Activated CD8-positive, alpha-beta T cell treated with anti-CD3 and anti-CD28 coated beads for 36 hours (primary cell): ENCODE data around the gene SLC39A11. TPM values are rescaled to one million over a fixed set of nuclear protein-coding genes. Genes with fewer than 3 reads are reported as not detected.

ENCODE experiments used
- ATAC-seq: fragments of 200-7000 bp; cut with Tn5 transposase; one replicate; pipeline ENCODE4 v1.10.0; 2021; ENCODE audit warnings: mild to moderate bottlenecking, moderate library complexity
- CTCF ChIA-PET: fragments of 350-600 bp; sonication (Branson Sonifier 250); formaldehyde crosslinking; loops from one replicate; lab custom pipeline; 2021; ENCODE audit warnings: antibody characterized with exemption; lab: Charles Lee
- POLR2A ChIA-PET: fragments of 350-600 bp; sonication (Branson Sonifier 250); formaldehyde crosslinking; loops from one replicate; lab custom pipeline; 2021; ENCODE audit warnings: antibody characterized with exemption; lab: Charles Lee
- DNase-seq: peaks from one replicate; pipeline ENCODE4 v3.0.0-alpha.2; 2020
- H3K27ac Mint-ChIP-seq: one replicate; pipeline ENCODE4 v1.8.0; 2021; ENCODE audit warnings: mild to moderate bottlenecking, mixed read lengths
- H3K27me3 Mint-ChIP-seq: one replicate; pipeline ENCODE4 v1.8.0; 2021; ENCODE audit warnings: mixed read lengths
- H3K36me3 Mint-ChIP-seq: one replicate; pipeline ENCODE4 v1.8.0; 2021; ENCODE audit warnings: low read depth, mixed read lengths
- H3K4me1 Mint-ChIP-seq: one replicate; pipeline ENCODE4 v1.8.0; 2021; ENCODE audit warnings: low read depth, mixed read lengths
- H3K4me3 Mint-ChIP-seq: one replicate; pipeline ENCODE4 v1.8.0; 2021; ENCODE audit warnings: mild to moderate bottlenecking, moderate library complexity, mixed read lengths
- H3K9me3 Mint-ChIP-seq: one replicate; pipeline ENCODE4 v1.8.0; 2021; ENCODE audit warnings: mixed read lengths
- intact Hi-C: fragments of 100-400 bp; cut with micrococcal nuclease; formaldehyde crosslinking; loops from one replicate; pipeline ENCODE4 v1.10.0; 2022
- total RNA-seq, 2 experiments: library from RNA; stranded (reverse); gene quantifications; one replicate each; pipeline ENCODE4 v1.2.3, GENCODE V29; 2021
- TF ChIP-seq, protein P1 (sequence below): fragments of 200-600 bp; IDR thresholded peaks from one replicate; pipeline ENCODE4 v1.8.0; 2022; ENCODE audit warnings: antibody characterized with exemption, mild to moderate bottlenecking

SLC39A11 gene
- total RNA-seq, 2 experiments from 2014 or later: 14.4 to 14.9 TPM

DNA sequence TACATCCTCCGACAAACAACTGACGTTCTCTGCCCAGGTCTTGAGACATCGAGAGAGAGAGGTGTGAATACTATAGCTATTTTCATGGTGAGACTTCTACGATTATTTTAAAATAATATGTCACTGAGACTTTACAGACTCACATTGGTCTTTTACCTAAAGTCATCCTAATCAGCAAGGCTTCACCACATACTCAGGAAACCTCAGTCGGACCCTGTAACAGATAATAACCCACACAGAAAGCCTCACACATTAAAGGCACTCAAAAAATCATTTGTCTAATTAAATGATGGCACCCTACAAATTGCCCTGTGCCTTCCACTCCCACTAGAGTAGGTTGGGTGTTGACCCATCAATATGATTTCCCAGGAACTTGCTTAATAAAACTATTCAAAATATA lies 19.8 kb upstream of the SLC39A11 start:
- intact Hi-C loops: no loop called here
- no peak for ATAC-seq
- H3K4me3 Mint-ChIP-seq: no peak overlapping the region
- POLR2A ChIA-PET: no interaction called here
- TF ChIP-seq, protein P1, sequence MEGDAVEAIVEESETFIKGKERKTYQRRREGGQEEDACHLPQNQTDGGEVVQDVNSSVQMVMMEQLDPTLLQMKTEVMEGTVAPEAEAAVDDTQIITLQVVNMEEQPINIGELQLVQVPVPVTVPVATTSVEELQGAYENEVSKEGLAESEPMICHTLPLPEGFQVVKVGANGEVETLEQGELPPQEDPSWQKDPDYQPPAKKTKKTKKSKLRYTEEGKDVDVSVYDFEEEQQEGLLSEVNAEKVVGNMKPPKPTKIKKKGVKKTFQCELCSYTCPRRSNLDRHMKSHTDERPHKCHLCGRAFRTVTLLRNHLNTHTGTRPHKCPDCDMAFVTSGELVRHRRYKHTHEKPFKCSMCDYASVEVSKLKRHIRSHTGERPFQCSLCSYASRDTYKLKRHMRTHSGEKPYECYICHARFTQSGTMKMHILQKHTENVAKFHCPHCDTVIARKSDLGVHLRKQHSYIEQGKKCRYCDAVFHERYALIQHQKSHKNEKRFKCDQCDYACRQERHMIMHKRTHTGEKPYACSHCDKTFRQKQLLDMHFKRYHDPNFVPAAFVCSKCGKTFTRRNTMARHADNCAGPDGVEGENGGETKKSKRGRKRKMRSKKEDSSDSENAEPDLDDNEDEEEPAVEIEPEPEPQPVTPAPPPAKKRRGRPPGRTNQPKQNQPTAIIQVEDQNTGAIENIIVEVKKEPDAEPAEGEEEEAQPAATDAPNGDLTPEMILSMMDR: no peak
- no peak for DNase-seq
- no peaks in the 10 kb centered on the region for H3K36me3 Mint-ChIP-seq
- H3K9me3 Mint-ChIP-seq: peaks cover 7% of the 10 kb centered on the region
- no peak overlapping the region for H3K27ac Mint-ChIP-seq
- H3K4me1 Mint-ChIP-seq: no peaks in the 10 kb centered on the region
- H3K27me3 Mint-ChIP-seq: peaks cover 3% of the 10 kb centered on the region
- CTCF ChIA-PET: interaction anchor here (0.9 kb wide), 1 partner anchor 143 kb away, joined by 3 read pairs; no protein-coding TSS in a partner anchor

DNA sequence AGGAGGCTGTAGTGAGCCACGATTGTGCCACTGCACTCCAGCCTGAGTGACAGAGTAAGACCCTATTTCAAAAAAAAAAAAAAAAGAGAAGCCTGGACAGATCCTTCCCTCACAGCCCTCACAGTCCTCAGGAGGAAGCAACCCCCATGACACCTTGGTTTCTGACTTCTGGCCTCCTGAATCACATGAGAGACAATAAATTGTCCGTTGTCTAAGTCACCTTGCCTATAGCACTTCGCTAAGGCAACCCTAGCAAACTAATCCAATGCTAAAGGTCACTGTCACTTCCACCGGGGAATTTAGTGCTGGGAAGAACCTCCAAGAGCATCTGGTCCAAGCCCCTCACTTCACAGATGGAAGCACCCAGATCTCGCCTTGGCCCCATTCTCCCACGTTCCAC lies 18.9 kb upstream of the SLC39A11 start:
- intact Hi-C loops: no loop called here
- ChIA-PET CTCF (no interaction called here), POLR2A (no interaction called here)
- Mint-ChIP-seq H3K4me1 (no peaks in the 10 kb centered on the region), H3K27ac (no peak overlapping the region), H3K4me3 (no peak overlapping the region), H3K36me3 (no peaks in the 10 kb centered on the region), H3K27me3 (peaks cover 3% of the 10 kb centered on the region), H3K9me3 (peaks cover 7% of the 10 kb centered on the region)
- TF ChIP-seq, protein P1: no peak
- DNase-seq (no peak), ATAC-seq (no peak)

DNA sequence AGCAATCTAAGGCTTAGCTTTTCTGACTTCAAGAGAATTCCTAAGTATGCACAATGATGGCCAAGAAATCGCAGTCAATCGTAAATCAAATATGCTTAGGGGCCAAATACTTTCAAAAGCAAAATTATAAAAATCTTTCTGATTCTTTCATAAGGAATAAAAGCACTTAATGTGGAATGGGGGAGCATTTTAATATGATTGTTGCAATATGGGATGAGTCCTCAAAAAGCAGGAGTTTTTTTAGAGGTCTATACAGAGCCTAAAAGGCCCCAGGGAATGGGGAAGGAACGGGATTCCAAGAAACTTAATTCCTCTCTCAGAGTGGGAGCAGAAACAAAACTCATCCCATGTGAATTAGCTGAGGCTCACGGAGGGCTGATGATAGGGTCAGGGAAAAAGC lies 14.7 kb upstream of the SLC39A11 start:
- no peaks in the 10 kb centered on the region for H3K4me1 Mint-ChIP-seq
- no peaks in the 10 kb centered on the region for H3K9me3 Mint-ChIP-seq
- ChIA-PET POLR2A (no interaction called here), CTCF (no interaction called here)
- no peaks in the 10 kb centered on the region for H3K27me3 Mint-ChIP-seq
- no peak overlapping the region for H3K27ac Mint-ChIP-seq
- intact Hi-C loops: no loop called here
- DNase-seq (no peak), ATAC-seq (no peak)
- no peak overlapping the region for H3K4me3 Mint-ChIP-seq
- no peaks in the 10 kb centered on the region for H3K36me3 Mint-ChIP-seq
- TF ChIP-seq, protein P1: no peak

DNA sequence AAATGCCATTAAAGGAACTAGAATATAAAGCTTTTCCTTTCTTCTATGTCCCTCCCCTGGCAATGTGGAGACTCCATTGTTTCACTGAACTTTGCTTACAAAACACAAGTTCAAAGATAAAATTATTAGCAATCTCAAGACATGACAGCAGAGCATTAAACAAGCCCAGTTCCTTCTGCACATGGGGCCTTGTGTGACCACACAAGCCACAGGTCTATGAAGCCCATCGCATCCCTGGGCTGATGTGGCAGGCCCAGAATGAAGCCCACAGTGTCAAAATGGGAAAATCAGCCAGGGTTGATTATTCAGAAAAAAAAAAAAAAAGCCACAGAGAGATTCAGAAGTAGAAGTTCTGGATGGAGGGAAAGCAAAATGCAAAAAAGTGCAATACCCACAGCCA lies 12.9 kb upstream of the SLC39A11 start:
- ATAC-seq (no peak), DNase-seq (no peak)
- no peaks in the 10 kb centered on the region for H3K4me1 Mint-ChIP-seq
- ChIA-PET CTCF (no interaction called here), POLR2A (no interaction called here)
- intact Hi-C loops: no loop called here
- H3K36me3 Mint-ChIP-seq: no peaks in the 10 kb centered on the region
- TF ChIP-seq, protein P1: no peak
- peaks cover under 1% of the 10 kb centered on the region for H3K27me3 Mint-ChIP-seq
- no peak overlapping the region for H3K27ac Mint-ChIP-seq
- no peaks in the 10 kb centered on the region for H3K9me3 Mint-ChIP-seq
- H3K4me3 Mint-ChIP-seq: no peak overlapping the region

DNA sequence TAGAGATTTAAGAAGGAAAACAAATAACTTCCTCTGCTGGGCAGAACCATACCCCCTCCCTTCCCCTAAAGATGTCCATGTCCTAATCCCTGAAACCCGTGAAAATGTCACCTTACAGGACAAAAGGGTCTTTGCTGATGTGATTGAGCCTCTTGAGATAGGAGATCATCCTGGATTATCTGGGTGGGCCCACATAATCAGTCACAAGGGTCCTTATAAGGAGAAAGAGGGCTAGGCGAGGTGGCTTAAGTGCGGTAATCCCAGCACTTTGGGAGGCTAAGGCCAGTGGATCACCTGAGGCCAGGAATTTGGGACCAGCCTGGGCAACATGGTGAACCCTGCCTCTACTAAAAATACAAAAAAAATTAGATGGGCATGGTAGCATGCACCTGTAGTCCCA lies 12.0 kb upstream of the SLC39A11 start:
- intact Hi-C loops: no loop called here
- ATAC-seq (no peak), DNase-seq (no peak)
- H3K4me1 Mint-ChIP-seq: no peaks in the 10 kb centered on the region
- TF ChIP-seq, protein P1: no peak
- no peaks in the 10 kb centered on the region for H3K9me3 Mint-ChIP-seq
- H3K36me3 Mint-ChIP-seq: no peaks in the 10 kb centered on the region
- peaks cover 2% of the 10 kb centered on the region for H3K27me3 Mint-ChIP-seq
- ChIA-PET POLR2A (interaction anchor here (0.6 kb wide), 1 partner anchor 382 kb away, joined by 3 read pairs; no protein-coding TSS in a partner anchor), CTCF (no interaction called here)
- H3K4me3 Mint-ChIP-seq: no peak overlapping the region
- no peak overlapping the region for H3K27ac Mint-ChIP-seq
